ENCODE results near the gene NARF.

DNA sequence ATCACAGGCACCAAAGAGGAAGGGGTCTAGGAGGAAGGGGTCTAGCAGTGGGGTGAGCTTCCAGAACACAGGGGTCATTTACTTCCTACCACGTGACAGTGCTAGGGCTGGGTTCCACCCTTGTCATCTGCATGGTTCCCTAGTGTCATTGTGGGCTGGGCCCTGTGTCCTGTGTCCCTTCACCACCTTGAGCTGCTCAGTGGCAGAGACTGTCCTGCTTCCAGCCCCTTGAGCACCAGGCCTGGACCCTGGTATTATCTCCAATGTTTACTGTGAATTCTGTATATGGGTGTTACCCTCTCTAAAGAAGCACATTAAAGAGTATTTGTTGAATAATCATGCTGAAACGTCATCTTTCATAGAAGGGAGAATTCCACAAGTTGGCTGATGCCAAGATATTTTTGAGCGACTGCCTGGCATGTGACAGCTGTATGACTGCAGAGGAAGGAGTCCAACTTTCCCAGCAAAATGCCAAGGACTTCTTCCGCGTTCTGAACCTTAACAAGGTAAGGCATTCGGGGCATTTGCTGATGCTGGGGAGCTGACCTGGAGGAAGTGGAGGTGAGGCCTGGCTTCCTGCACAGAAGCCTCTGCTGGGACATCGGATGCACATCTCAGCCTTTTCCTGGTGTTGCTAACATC lies 5.5 kb downstream of the NARF start:
- TF ChIP-seq, protein P1, sequence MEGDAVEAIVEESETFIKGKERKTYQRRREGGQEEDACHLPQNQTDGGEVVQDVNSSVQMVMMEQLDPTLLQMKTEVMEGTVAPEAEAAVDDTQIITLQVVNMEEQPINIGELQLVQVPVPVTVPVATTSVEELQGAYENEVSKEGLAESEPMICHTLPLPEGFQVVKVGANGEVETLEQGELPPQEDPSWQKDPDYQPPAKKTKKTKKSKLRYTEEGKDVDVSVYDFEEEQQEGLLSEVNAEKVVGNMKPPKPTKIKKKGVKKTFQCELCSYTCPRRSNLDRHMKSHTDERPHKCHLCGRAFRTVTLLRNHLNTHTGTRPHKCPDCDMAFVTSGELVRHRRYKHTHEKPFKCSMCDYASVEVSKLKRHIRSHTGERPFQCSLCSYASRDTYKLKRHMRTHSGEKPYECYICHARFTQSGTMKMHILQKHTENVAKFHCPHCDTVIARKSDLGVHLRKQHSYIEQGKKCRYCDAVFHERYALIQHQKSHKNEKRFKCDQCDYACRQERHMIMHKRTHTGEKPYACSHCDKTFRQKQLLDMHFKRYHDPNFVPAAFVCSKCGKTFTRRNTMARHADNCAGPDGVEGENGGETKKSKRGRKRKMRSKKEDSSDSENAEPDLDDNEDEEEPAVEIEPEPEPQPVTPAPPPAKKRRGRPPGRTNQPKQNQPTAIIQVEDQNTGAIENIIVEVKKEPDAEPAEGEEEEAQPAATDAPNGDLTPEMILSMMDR (IDR thresholded peaks at IDR 0.05) = no peak
- TF ChIP-seq POLR2AphosphoS5 (IDR thresholded peaks at IDR 0.05) (no peak), EP300 (IDR thresholded peaks at IDR 0.05) (no peak)
